Cardiac muscle cell (in vitro differentiated cells and primary cell): Measurements from ENCODE around the gene HDAC7. TPM values are rescaled to one million over a fixed set of nuclear protein-coding genes. Genes with fewer than 3 reads are reported as not detected.

Source experiments
- DNase-seq, 2 donors: peaks; one replicate each; pipeline versions ENCODE4 v3.0.0 to v3.0.0-alpha.2; 2010 to 2017; ENCODE audit warnings: low read depth in 1 of 2, low spot score in 1 of 2
- H3K27ac ChIP-seq: fragments of 200-600 bp; sonication (generic); 2 replicates; pipeline ENCODE4 v1.5.1; 2016
- H3K27me3 ChIP-seq: fragments of 200-600 bp; sonication (generic); 2 replicates; pipeline ENCODE4 v1.6.0; 2016; ENCODE audit warnings: control low read depth
- H3K36me3 ChIP-seq: fragments of 200-600 bp; sonication (generic); 2 replicates; pipeline ENCODE4 v1.5.1; 2016; ENCODE audit warnings: control low read depth
- H3K4me1 ChIP-seq: fragments of 200-600 bp; sonication (generic); 2 replicates; pipeline ENCODE4 v1.8.1; 2017; ENCODE audit warnings: low read depth, mild to moderate bottlenecking, mixed run types
- H3K4me3 ChIP-seq: fragments of 200-600 bp; sonication (generic); 2 replicates; pipeline ENCODE4 v1.5.1; 2016; ENCODE audit warnings: mild to moderate bottlenecking
- H3K9me3 ChIP-seq: fragments of 200-600 bp; sonication (generic); 2 replicates; pipeline ENCODE4 v1.5.1; 2017; ENCODE audit warnings: low read depth, mild to moderate bottlenecking, control low read depth
- polyA plus RNA-seq: library from polyadenylated mRNA; unstranded; fragments of >200 nt; fragmentation: Nextera tagmentation; extraction: Ambion mirVana; gene quantifications from 2 replicates; pipeline ENCODE4 v1.2.1, GENCODE V29; 2016
- total RNA-seq: library from RNA; depleted of rRNA; stranded (reverse); fragments of >200 nt; gene quantifications from 2 replicates; pipeline ENCODE4 v1.2.3, GENCODE V29; 2016
- TF ChIP-seq, protein P1 (sequence below): IDR thresholded peaks from 2 replicates; pipeline ENCODE4 v1.5.1; 2012; ENCODE audit warnings: low read depth, mild to moderate bottlenecking, low read length

Gene HDAC7
- total and polyA plus RNA-seq, 2 experiments from 2014 or later, result 43.7 to 93.0 TPM

DNA sequence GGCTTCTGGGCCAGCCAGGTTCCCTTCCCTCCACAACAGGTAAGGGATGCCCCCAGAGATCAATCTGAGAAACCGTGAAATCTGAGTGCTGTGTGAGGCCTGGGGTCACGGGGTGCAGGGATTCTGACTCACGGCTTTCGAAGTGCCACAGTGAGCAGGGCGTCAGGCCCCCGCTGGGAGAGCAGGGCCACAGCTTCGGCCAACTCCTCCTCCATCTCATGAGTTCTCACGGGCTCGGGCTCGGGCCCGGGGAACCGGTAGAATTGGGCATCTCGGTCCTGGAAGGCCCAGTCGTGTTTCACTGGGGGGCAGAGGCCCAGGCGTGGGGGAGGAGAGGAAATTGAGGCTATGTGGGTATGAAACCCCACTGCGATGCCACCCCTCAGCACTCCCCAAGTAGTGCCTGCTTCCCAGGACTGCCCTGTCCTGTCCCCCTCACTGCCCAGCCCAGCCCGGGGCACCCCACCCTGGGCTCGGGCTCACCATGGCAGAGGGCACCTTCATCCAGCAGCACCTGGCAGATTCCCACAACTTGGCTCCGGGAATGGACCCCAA is 68.7 kb downstream of the HDAC7 start:
- H3K36me3 ChIP-seq, result no peaks in the 10 kb centered on the region
- TF ChIP-seq, protein P1, sequence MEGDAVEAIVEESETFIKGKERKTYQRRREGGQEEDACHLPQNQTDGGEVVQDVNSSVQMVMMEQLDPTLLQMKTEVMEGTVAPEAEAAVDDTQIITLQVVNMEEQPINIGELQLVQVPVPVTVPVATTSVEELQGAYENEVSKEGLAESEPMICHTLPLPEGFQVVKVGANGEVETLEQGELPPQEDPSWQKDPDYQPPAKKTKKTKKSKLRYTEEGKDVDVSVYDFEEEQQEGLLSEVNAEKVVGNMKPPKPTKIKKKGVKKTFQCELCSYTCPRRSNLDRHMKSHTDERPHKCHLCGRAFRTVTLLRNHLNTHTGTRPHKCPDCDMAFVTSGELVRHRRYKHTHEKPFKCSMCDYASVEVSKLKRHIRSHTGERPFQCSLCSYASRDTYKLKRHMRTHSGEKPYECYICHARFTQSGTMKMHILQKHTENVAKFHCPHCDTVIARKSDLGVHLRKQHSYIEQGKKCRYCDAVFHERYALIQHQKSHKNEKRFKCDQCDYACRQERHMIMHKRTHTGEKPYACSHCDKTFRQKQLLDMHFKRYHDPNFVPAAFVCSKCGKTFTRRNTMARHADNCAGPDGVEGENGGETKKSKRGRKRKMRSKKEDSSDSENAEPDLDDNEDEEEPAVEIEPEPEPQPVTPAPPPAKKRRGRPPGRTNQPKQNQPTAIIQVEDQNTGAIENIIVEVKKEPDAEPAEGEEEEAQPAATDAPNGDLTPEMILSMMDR, result no peak
- no peak overlapping the region for H3K4me3 ChIP-seq
- H3K4me1 ChIP-seq, result no peaks in the 10 kb centered on the region
- H3K27me3 ChIP-seq, result no peaks in the 10 kb centered on the region
- H3K27ac ChIP-seq, result no peak overlapping the region
- DNase-seq, result no peak
- no peaks in the 10 kb centered on the region for H3K9me3 ChIP-seq

DNA sequence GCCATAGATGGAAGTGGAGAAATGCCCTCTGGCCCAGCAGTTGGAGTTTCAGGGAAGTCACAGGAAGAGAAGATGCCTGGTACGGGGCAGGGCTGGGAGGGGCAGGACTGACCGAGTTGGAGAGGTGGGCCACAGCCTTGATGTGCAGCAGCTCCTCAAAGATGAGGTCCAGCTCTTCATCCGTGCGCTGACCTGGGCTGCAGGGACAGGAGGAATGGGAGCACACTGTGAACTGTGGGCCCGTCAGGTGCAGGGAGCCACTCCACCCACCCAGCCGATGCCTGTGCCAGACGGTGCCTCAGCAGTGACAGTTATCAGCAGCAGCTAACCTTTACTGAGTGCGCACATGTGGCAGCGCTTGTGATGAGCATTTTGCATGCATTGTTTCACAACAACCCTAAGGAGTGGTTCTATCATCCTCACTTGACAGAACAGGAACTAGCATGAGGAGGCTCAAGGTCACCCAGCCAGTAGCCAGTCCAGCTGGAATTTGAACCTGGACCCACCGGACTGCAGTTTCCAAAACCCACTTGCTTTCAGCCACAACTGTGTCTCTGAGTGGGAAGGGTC is 69.4 kb downstream of the HDAC7 start:
- no peak overlapping the region for H3K4me3 ChIP-seq
- H3K4me1 ChIP-seq, result no peaks in the 10 kb centered on the region
- TF ChIP-seq, protein P1, result no peak
- H3K27ac ChIP-seq, result no peak overlapping the region
- no peaks in the 10 kb centered on the region for H3K36me3 ChIP-seq
- no peak for DNase-seq
- H3K27me3 ChIP-seq, result no peaks in the 10 kb centered on the region
- H3K9me3 ChIP-seq, result no peaks in the 10 kb centered on the region

DNA sequence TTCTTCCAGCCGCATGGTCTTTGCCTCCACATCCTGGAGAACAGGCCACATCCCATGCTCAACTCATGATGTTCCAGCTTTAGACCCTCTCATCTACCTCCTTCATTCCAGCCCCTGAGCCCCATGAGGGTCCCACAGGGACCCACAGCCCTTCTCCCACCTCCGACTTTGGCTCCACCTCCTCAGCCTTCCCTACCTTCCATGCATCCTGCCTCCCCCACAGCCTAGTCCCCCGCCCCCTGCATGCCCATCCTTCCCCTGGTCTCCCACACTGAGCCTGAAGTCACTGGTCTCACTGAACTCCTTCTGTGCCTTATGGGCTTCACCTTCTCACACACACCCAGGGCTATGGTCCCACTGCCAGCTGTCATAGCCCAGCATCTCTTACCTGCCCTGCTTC is 70.8 kb downstream of the HDAC7 start:
- H3K9me3 ChIP-seq, result no peaks in the 10 kb centered on the region
- TF ChIP-seq, protein P1, result no peak
- no peaks in the 10 kb centered on the region for H3K36me3 ChIP-seq
- H3K4me3 ChIP-seq, result no peak overlapping the region
- no peaks in the 10 kb centered on the region for H3K4me1 ChIP-seq
- no peak overlapping the region for H3K27ac ChIP-seq
- H3K27me3 ChIP-seq, result no peaks in the 10 kb centered on the region
- DNase-seq, result no peak

DNA sequence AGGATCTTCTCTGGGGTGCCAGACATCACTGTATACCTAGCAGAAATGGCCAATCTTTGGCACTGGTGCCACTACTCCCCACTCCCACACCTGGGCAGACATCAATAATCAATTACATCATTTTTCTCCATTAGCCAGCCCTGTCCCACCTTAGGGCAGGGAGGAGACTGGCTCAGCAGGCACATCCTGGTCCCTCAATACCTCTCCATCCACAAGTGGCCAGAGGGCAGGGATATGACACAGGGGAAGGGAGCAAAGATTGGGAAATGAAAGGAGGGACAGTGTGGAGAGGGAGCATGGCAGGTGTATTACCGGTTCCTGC is 71.2 kb downstream of the HDAC7 start:
- Histone ChIP-seq H3K4me3 (no peak overlapping the region), H3K27me3 (no peaks in the 10 kb centered on the region), H3K4me1 (no peaks in the 10 kb centered on the region), H3K9me3 (no peaks in the 10 kb centered on the region), H3K36me3 (no peaks in the 10 kb centered on the region), H3K27ac (no peak overlapping the region)
- no peak for DNase-seq
- TF ChIP-seq, protein P1, result no peak

DNA sequence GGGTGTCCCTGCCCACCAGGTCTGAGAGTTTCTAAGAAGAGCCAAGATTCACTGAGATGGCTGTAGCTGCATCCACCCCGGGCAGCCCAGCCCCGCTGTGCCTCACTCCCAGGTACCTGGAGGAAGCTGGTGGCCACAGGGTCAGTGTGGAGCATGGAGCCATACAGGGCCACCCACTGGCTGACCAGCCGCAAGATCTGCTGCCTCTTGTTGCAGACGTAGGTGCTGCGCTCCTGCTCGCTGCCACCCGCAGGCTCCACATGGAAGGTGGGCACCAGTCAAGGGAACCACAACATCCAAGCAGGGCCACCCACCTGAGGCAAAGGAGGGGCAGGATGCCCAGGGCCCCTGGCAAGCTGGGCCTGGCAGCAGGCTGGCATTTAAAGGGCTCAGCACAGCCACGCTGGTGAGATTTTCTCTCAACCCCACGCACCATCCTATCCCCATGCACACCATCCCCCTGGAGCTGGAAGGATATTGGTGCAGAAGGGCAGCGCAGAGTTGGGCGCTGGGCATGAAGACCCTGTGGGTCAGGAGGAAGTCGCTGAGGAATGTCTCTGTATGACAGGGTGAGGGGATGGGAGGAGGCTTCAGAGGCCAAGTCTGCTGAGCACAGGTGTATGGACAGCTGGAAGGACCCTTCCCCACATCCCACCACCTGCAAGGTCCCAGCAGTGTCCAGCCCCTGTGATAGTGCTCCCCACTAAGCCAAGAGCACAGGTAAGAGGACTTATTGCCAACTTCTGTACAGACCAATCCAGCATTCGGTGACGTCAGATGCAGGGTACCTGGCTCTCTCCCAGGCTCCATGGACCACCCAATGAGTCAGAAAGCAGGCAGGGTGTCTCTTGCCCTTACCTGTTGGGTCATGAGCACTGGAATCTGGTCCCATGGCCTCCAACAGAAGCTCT is 71.9 kb downstream of the HDAC7 start:
- H3K4me3 ChIP-seq, result no peak overlapping the region
- no peak overlapping the region for H3K27ac ChIP-seq
- H3K36me3 ChIP-seq, result no peaks in the 10 kb centered on the region
- no peak for DNase-seq
- TF ChIP-seq, protein P1, result no peak
- H3K4me1 ChIP-seq, result no peaks in the 10 kb centered on the region
- no peaks in the 10 kb centered on the region for H3K9me3 ChIP-seq
- H3K27me3 ChIP-seq, result no peaks in the 10 kb centered on the region
